Thyroid gland (tissue), 4 donors: ENCODE measurements around the gene LEMD3.

Source experiments
- POLR2A ChIP-seq, 2 donors: fragments of 450-650 bp; IDR thresholded peaks; one replicate each; pipeline ENCODE4 v1.6.1; 2017; ENCODE audit warnings: antibody characterized with exemption in 2 of 2, mild to moderate bottlenecking in 2 of 2, moderate library complexity in 1 of 2
- TF ChIP-seq, protein P1 (sequence below), 6 experiments: fragments of 200-600 bp in 3 of 6; fragments of 450-650 bp in 3 of 6; sonication (generic) in 3 of 6; IDR thresholded peaks; one replicate each; pipeline ENCODE4 v1.5.1; 2016 to 2019; ENCODE audit warnings: antibody characterized with exemption in 6 of 6, mild to moderate bottlenecking in 2 of 6, inconsistent platforms in 1 of 6, moderate library complexity in 1 of 6

DNA sequence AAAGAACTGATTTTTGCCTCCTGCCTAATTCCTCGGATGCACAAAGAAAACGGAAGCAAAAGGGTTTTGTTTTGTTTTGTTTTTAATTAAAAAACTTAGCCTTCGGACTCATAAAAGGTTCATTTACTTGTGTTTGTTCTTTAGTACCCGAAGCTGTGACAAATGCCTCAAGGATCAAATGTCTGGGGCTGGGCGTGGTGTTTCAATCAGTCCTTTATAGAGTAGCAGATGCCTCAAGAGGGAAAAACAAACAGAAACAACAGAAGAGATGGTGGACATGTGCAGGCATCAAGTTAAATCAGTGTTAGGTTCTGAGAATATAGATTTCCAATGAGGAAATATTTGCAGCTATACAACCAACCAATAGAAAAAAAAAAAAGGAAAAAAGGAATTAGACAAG is 46.7 kb upstream of the LEMD3 start:
- TF ChIP-seq, protein P1, sequence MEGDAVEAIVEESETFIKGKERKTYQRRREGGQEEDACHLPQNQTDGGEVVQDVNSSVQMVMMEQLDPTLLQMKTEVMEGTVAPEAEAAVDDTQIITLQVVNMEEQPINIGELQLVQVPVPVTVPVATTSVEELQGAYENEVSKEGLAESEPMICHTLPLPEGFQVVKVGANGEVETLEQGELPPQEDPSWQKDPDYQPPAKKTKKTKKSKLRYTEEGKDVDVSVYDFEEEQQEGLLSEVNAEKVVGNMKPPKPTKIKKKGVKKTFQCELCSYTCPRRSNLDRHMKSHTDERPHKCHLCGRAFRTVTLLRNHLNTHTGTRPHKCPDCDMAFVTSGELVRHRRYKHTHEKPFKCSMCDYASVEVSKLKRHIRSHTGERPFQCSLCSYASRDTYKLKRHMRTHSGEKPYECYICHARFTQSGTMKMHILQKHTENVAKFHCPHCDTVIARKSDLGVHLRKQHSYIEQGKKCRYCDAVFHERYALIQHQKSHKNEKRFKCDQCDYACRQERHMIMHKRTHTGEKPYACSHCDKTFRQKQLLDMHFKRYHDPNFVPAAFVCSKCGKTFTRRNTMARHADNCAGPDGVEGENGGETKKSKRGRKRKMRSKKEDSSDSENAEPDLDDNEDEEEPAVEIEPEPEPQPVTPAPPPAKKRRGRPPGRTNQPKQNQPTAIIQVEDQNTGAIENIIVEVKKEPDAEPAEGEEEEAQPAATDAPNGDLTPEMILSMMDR (IDR thresholded peaks at IDR 0.05), result no peak
- no peak for TF ChIP-seq POLR2A (IDR thresholded peaks at IDR 0.05)
